ENCODE results near the gene AKAP12. TPM values are rescaled to one million over a fixed set of nuclear protein-coding genes. Genes with fewer than 3 reads are reported as not detected.

AKAP12 gene
- total RNA-seq = 100 to 1,000 TPM in 1 of 2 donors, 10 to 100 TPM in 1; 27.9 to 110 TPM
- polyA plus RNA-seq = 10 to 100 TPM in 1 of 2 donors, 1 to 10 TPM in 1; 9.4 to 21.2 TPM
- long read RNA-seq, donor 1, full-length matches to known transcripts = 1 of 107 reads
- long read RNA-seq, donor 1, partial matches to known transcripts = 106 of 107 reads
- long read RNA-seq, donor 1, other reads (novel, unspliced or antisense) = 0 of 107 reads
- long read RNA-seq, donor 2, partial matches to known transcripts = 23 of 23 reads
- long read RNA-seq, donor 2, other reads (novel, unspliced or antisense) = 0 of 23 reads
- long read RNA-seq, donor 3, partial matches to known transcripts = 97 of 97 reads
- long read RNA-seq, donor 3, other reads (novel, unspliced or antisense) = 0 of 97 reads
- long read RNA-seq, donor 4, partial matches to known transcripts = 60 of 60 reads
- long read RNA-seq, donor 4, other reads (novel, unspliced or antisense) = 0 of 60 reads
- long read RNA-seq, donor 5, partial matches to known transcripts = 190 of 190 reads
- long read RNA-seq, donor 5, other reads (novel, unspliced or antisense) = 0 of 190 reads

- ATAC-seq (ENCODE audit: insufficient read depth, low FRiP score) = no peak
- Histone ChIP-seq H3K27ac (ENCODE audit: low read depth in 1 of 2, low read length in 1 of 2) (peak within 1 kb of the TSS; percentile 43 to 90), H3K36me3 (ENCODE audit: control insufficient read depth in 4 of 4, insufficient read depth in 4 of 4, low read length in 4 of 4) (no peaks in the 10 kb centered on the region), H3K27me3 (ENCODE audit: control insufficient read depth in 3 of 3, insufficient read depth in 3 of 3, low read length in 2 of 3) (peaks cover 0 to 7% (median 0%) of the 10 kb centered on the region in 3 donors), H3K4me1 (ENCODE audit: control insufficient read depth in 5 of 5, insufficient read depth in 5 of 5, low read length in 5 of 5) (peaks cover 0 to 22% (median 7%) of the 10 kb centered on the region in 5 donors), H3K9me3 (ENCODE audit: control insufficient read depth in 4 of 4, insufficient read depth in 3 of 4, low read length in 3 of 4) (peaks cover 0 to 6% (median 0%) of the 10 kb centered on the region in 4 donors), H3K9ac (ENCODE audit: insufficient read depth in 1 of 2, low read length in 2 of 2) (peak within 1 kb of the TSS; percentile 6 to 61), H3K4me3 (peak within 1 kb of the TSS; percentile 78)
- WGBS, 2 donors = 20 to 25% methylated on average over 23 of the region's 23 CpGs
- peak in 1 of 3 donors; percentile 70 for DNase-seq
- no peak for TF ChIP-seq CTCF (IDR thresholded peaks at IDR 0.05; ENCODE audit: control extremely low read depth, extremely low read depth)
Observed at GRCh38 chr6:151239603-151240035, at the start of gene AKAP12. TSS of gene AKAP12 (plus strand) at chr6:151239967. CDS start at chr6:151240563, 596 bp downstream.

GRCh38 chr6:151191527-151191926 is 48.2 kb upstream of the AKAP12 start:
- H3K27me3 ChIP-seq (ENCODE audit: control insufficient read depth in 3 of 3, insufficient read depth in 3 of 3, low read length in 2 of 3) = no peaks in the 10 kb centered on the region
- ATAC-seq (ENCODE audit: insufficient read depth, low FRiP score) = no peak
- 56 to 66% methylated on average over 4 of the region's 4 CpGs for WGBS, 2 donors
- no peak overlapping the region for H3K9ac ChIP-seq (ENCODE audit: insufficient read depth in 1 of 2, low read length in 2 of 2)
- H3K9me3 ChIP-seq (ENCODE audit: control insufficient read depth in 4 of 4, insufficient read depth in 3 of 4, low read length in 3 of 4) = no peaks in the 10 kb centered on the region
- no peak overlapping the region for H3K4me3 ChIP-seq
- no peak for TF ChIP-seq CTCF (IDR thresholded peaks at IDR 0.05; ENCODE audit: control extremely low read depth, extremely low read depth)
- no peaks in the 10 kb centered on the region for H3K36me3 ChIP-seq (ENCODE audit: control insufficient read depth in 4 of 4, insufficient read depth in 4 of 4, low read length in 4 of 4)
- peaks cover 0 to 8% (median 0%) of the 10 kb centered on the region in 5 donors for H3K4me1 ChIP-seq (ENCODE audit: control insufficient read depth in 5 of 5, insufficient read depth in 5 of 5, low read length in 5 of 5)
- DNase-seq = no peak
- no peak overlapping the region for H3K27ac ChIP-seq (ENCODE audit: low read depth in 1 of 2, low read length in 1 of 2)

GRCh38 chr6:151196555-151196954 is 43.2 kb upstream of the AKAP12 start:
- H3K9ac ChIP-seq (ENCODE audit: insufficient read depth in 1 of 2, low read length in 2 of 2) = no peak overlapping the region
- H3K9me3 ChIP-seq (ENCODE audit: control insufficient read depth in 4 of 4, insufficient read depth in 3 of 4, low read length in 3 of 4) = no peaks in the 10 kb centered on the region
- no peaks in the 10 kb centered on the region for H3K27me3 ChIP-seq (ENCODE audit: control insufficient read depth in 3 of 3, insufficient read depth in 3 of 3, low read length in 2 of 3)
- DNase-seq (peak; percentile 86 to 97 (median 95)), ATAC-seq (ENCODE audit: insufficient read depth, low FRiP score) (peak; percentile 41)
- TF ChIP-seq CTCF (IDR thresholded peaks at IDR 0.05; ENCODE audit: control extremely low read depth, extremely low read depth) = no peak
- no peak overlapping the region for H3K4me3 ChIP-seq
- no peaks in the 10 kb centered on the region for H3K36me3 ChIP-seq (ENCODE audit: control insufficient read depth in 4 of 4, insufficient read depth in 4 of 4, low read length in 4 of 4)
- H3K4me1 ChIP-seq (ENCODE audit: control insufficient read depth in 5 of 5, insufficient read depth in 5 of 5, low read length in 5 of 5) = peaks cover 0 to 16% (median 4%) of the 10 kb centered on the region in 5 donors
- 52 to 88% methylated on average over 1 of the region's 1 CpG for WGBS, 2 donors
- no peak overlapping the region for H3K27ac ChIP-seq (ENCODE audit: low read depth in 1 of 2, low read length in 1 of 2)

Data from lung (tissue), 16 donors.